Lung (tissue), 12 donors: Measurements from ENCODE around the gene COMMD6. TPM values are rescaled to one million over a fixed set of nuclear protein-coding genes. Genes with fewer than 3 reads are reported as not detected.
A peak's percentile ranks its signal among the peaks of the same experiment; 100 is the strongest.

Source experiments
- ATAC-seq: fragments of 200-7000 bp; cut with Tn5 transposase; one replicate; pipeline ENCODE4 v1.9.1; 2020; ENCODE audit warnings: moderate number of reproducible peaks; ENCODE audit not compliant: insufficient read depth, low FRiP score
- DNase-seq, 3 donors: peaks; one replicate each; pipeline ENCODE4 v3.0.0-alpha.2; 2013 to 2017
- H3K27ac ChIP-seq, 2 donors: one replicate each; pipeline ENCODE4 v1.5.1; 2013; ENCODE audit warnings: mild to moderate bottlenecking in 2 of 2, moderate library complexity in 2 of 2, control low read depth in 1 of 2, inconsistent platforms in 1 of 2, low read depth in 1 of 2, low read length in 1 of 2
- H3K27me3 ChIP-seq, 3 donors: one replicate each; pipeline ENCODE4 v1.5.1; 2013; ENCODE audit warnings: low read length in 2 of 3; ENCODE audit not compliant: control insufficient read depth in 3 of 3, insufficient read depth in 3 of 3
- H3K36me3 ChIP-seq, 4 donors: one replicate each; pipeline ENCODE4 v1.5.1; 2013; ENCODE audit warnings: low read length in 4 of 4, mild to moderate bottlenecking in 1 of 4, moderate library complexity in 1 of 4; ENCODE audit not compliant: control insufficient read depth in 4 of 4, insufficient read depth in 4 of 4
- H3K4me1 ChIP-seq, 5 donors: one replicate each; pipeline ENCODE4 v1.5.1; 2013; ENCODE audit warnings: low read length in 5 of 5, mild to moderate bottlenecking in 2 of 5, moderate library complexity in 1 of 5; ENCODE audit not compliant: control insufficient read depth in 5 of 5, insufficient read depth in 5 of 5
- H3K4me3 ChIP-seq: one replicate; pipeline ENCODE4 v1.5.1; 2013; ENCODE audit warnings: mild to moderate bottlenecking, control low read depth, moderate library complexity
- H3K9ac ChIP-seq, 2 donors: one replicate each; pipeline ENCODE4 v1.5.1; 2013; ENCODE audit warnings: low read length in 2 of 2, control low read depth in 1 of 2; ENCODE audit not compliant: insufficient read depth in 1 of 2
- H3K9me3 ChIP-seq, 4 donors: one replicate each; pipeline ENCODE4 v1.5.1; 2013; ENCODE audit warnings: low read length in 3 of 4, mild to moderate bottlenecking in 1 of 4, moderate library complexity in 1 of 4; ENCODE audit not compliant: control insufficient read depth in 4 of 4, insufficient read depth in 3 of 4
- WGBS, 2 donors: extraction: QIAGEN DNeasy Blood & Tissue Kit; methylation state at CpG; one replicate each; pipeline ENCODE4 v1.1.7; 2013; 5-methylcytosine and 5-hydroxymethylcytosine counted together
- polyA plus RNA-seq, 2 donors: library from polyadenylated mRNA; stranded (reverse); fragments of 200-250 nt; gene quantifications; one replicate each; pipeline ENCODE4 v1.2.1, GENCODE V29; 2013
- total RNA-seq, 2 donors: library from RNA; depleted of rRNA in 1 of 2; stranded (reverse); fragments of >200 nt in 1 of 2; gene quantifications; one replicate each; pipeline ENCODE4 v1.2.1, GENCODE V29; 2014 to 2021
- TF ChIP-seq, protein P1 (sequence below): IDR thresholded peaks from 2 replicates; pipeline ENCODE4 v1.5.1; 2012; ENCODE audit warnings: mild to moderate bottlenecking; ENCODE audit errors: control extremely low read depth, extremely low read depth
- donor health status: control.
- donor health status: control.
- donor health status: Bipolar disorder and iron deficiency.
- donor health status: healthy.
- donor health status: DM: yes; HTN: yes; CAD: no.

COMMD6 gene
- total and polyA plus RNA-seq, 4 donors, result 61.0 to 167 (median 79.9) TPM

- DNase-seq (peak; percentile 30 to 78 (median 61)), ATAC-seq (peak; percentile 65)
- Histone ChIP-seq H3K9me3 (no peaks in the 10 kb centered on the region), H3K27me3 (no peaks in the 10 kb centered on the region), H3K27ac (no peak overlapping the region), H3K9ac (peak overlapping the region in 1 of 2 donors; percentile 26), H3K4me1 (peaks cover 0 to 8% (median 3%) of the 10 kb centered on the region in 5 donors), H3K4me3 (no peak overlapping the region), H3K36me3 (no peaks in the 10 kb centered on the region)
- TF ChIP-seq, protein P1, sequence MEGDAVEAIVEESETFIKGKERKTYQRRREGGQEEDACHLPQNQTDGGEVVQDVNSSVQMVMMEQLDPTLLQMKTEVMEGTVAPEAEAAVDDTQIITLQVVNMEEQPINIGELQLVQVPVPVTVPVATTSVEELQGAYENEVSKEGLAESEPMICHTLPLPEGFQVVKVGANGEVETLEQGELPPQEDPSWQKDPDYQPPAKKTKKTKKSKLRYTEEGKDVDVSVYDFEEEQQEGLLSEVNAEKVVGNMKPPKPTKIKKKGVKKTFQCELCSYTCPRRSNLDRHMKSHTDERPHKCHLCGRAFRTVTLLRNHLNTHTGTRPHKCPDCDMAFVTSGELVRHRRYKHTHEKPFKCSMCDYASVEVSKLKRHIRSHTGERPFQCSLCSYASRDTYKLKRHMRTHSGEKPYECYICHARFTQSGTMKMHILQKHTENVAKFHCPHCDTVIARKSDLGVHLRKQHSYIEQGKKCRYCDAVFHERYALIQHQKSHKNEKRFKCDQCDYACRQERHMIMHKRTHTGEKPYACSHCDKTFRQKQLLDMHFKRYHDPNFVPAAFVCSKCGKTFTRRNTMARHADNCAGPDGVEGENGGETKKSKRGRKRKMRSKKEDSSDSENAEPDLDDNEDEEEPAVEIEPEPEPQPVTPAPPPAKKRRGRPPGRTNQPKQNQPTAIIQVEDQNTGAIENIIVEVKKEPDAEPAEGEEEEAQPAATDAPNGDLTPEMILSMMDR, result no peak
- WGBS, 2 donors, result 35 to 58% methylated on average over 10 of the region's 10 CpGs
Measured at GRCh38 chr13:75489502-75490263, 48.0 kb downstream of the COMMD6 start.

GRCh38 chr13:75486146-75487062 is 51.2 kb downstream of the COMMD6 start:
- DNase-seq, result no peak

GRCh38 chr13:75485286-75486062 is 52.2 kb downstream of the COMMD6 start:
- WGBS, 2 donors, result 94 to 100% methylated on average over 1 of the region's 1 CpG
- H3K27me3 ChIP-seq, result no peaks in the 10 kb centered on the region

More at GRCh38 chr13:75486146-75487062, 51.2 kb downstream of the COMMD6 start:
- Histone ChIP-seq H3K27ac (no peak overlapping the region), H3K9ac (no peak overlapping the region), H3K4me3 (no peak overlapping the region), H3K4me1 (peaks cover 0 to 8% (median 3%) of the 10 kb centered on the region in 5 donors), H3K36me3 (no peaks in the 10 kb centered on the region), H3K27me3 (no peaks in the 10 kb centered on the region), H3K9me3 (no peaks in the 10 kb centered on the region)
- WGBS, 2 donors, result 45 to 51% methylated on average over 5 of the region's 5 CpGs
- ATAC-seq, result no peak
- TF ChIP-seq, protein P1, result no peak

More at GRCh38 chr13:75485286-75486062, 52.2 kb downstream of the COMMD6 start:
- H3K4me3 ChIP-seq, result no peak overlapping the region
- H3K27ac ChIP-seq, result no peak overlapping the region
- no peak for ATAC-seq
- DNase-seq, result no peak
- TF ChIP-seq, protein P1, result no peak
- H3K4me1 ChIP-seq, result peaks cover 0 to 8% (median 3%) of the 10 kb centered on the region in 5 donors
- no peaks in the 10 kb centered on the region for H3K9me3 ChIP-seq
- no peaks in the 10 kb centered on the region for H3K36me3 ChIP-seq
- no peak overlapping the region for H3K9ac ChIP-seq
